MM.1S (cell line): ENCODE data around the gene ENPP5.
"Not testable (repeated sequence)": the region's sequence is repeated elsewhere in the genome, so short reads cannot be mapped to it uniquely, and the experiment has no call there.

Source experiments
- DNase-seq: peaks from one replicate; pipeline ENCODE4 v3.0.0-alpha.2; 2015
- H2AFZ ChIP-seq: fragments of 300-600 bp; sonication (generic); 2 replicates; pipeline ENCODE4 v1.6.0; 2016; ENCODE audit warnings: antibody characterized with exemption, low read length
- H3F3A ChIP-seq: fragments of 300-600 bp; sonication (generic); 2 replicates; pipeline ENCODE4 v1.6.1; 2016; ENCODE audit warnings: mild to moderate bottlenecking, antibody characterized with exemption, low read length, moderate library complexity, mixed read lengths; ENCODE audit not compliant: insufficient read depth
- H3K27ac ChIP-seq: fragments of 300-600 bp; sonication (generic); 2 replicates; pipeline ENCODE4 v1.5.1; 2016; ENCODE audit warnings: mild to moderate bottlenecking, low read length
- H3K27me3 ChIP-seq: fragments of 300-600 bp; sonication (generic); replicated peaks from 2 replicates; pipeline ENCODE4 v1.6.0; 2016; ENCODE audit warnings: low read length; ENCODE audit not compliant: insufficient read depth
- H3K36me3 ChIP-seq: fragments of 300-600 bp; sonication (generic); replicated peaks from 2 replicates; pipeline ENCODE4 v1.6.1; 2016; ENCODE audit warnings: mild to moderate bottlenecking, low read length, mixed read lengths; ENCODE audit not compliant: insufficient read depth
- H3K4me1 ChIP-seq: fragments of 300-600 bp; sonication (generic); 2 replicates; pipeline ENCODE4 v1.6.1; 2016; ENCODE audit warnings: low read length, mixed read lengths
- H3K4me2 ChIP-seq: fragments of 300-600 bp; sonication (generic); 2 replicates; pipeline ENCODE4 v1.6.0; 2016; ENCODE audit warnings: low read depth, low read length
- H3K4me3 ChIP-seq: fragments of 300-600 bp; sonication (generic); 2 replicates; pipeline ENCODE4 v1.5.1; 2016; ENCODE audit warnings: low read length, mixed read lengths
- H3K79me2 ChIP-seq: fragments of 300-600 bp; sonication (generic); 2 replicates; pipeline ENCODE4 v1.6.1; 2016; ENCODE audit warnings: mixed run types, low read length, mixed read lengths
- H3K9ac ChIP-seq: fragments of 300-600 bp; sonication (generic); 2 replicates; pipeline ENCODE4 v1.6.1; 2016; ENCODE audit warnings: low read length, mixed read lengths
- H3K9me2 ChIP-seq: fragments of 300-600 bp; sonication (generic); replicated peaks from 2 replicates; pipeline ENCODE4 v1.6.1; 2016; ENCODE audit warnings: mild to moderate bottlenecking, low read length, mixed read lengths; ENCODE audit not compliant: insufficient read depth
- H3K9me3 ChIP-seq: fragments of 300-600 bp; sonication (generic); replicated peaks from 2 replicates; pipeline ENCODE4 v1.6.1; 2016; ENCODE audit warnings: mild to moderate bottlenecking, low read length, mixed read lengths; ENCODE audit not compliant: insufficient read depth
- H4K20me1 ChIP-seq: fragments of 300-600 bp; sonication (generic); 2 replicates; pipeline ENCODE4 v1.6.1; 2016; ENCODE audit warnings: mild to moderate bottlenecking, low read length, moderate library complexity, mixed read lengths; ENCODE audit not compliant: insufficient read depth
- EZH2 ChIP-seq: fragments of 300-600 bp; sonication (generic); optimal IDR thresholded peaks from 2 replicates; pipeline ENCODE3; 2017; ENCODE audit warnings: low read depth, mild to moderate bottlenecking, antibody characterized with exemption, low read length, mixed read lengths
- EZH2phosphoT487 ChIP-seq: fragments of 300-600 bp; sonication (generic); IDR thresholded peaks from 2 replicates; pipeline ENCODE4 v1.6.1; 2018; ENCODE audit warnings: antibody characterized with exemption, low read length
- TF ChIP-seq, protein P1 (sequence below): fragments of 300-600 bp; sonication (generic); IDR thresholded peaks from 2 replicates; pipeline ENCODE4 v1.5.1; 2016; ENCODE audit warnings: antibody characterized with exemption, low read length, mixed read lengths

The ENPP5 gene

DNA sequence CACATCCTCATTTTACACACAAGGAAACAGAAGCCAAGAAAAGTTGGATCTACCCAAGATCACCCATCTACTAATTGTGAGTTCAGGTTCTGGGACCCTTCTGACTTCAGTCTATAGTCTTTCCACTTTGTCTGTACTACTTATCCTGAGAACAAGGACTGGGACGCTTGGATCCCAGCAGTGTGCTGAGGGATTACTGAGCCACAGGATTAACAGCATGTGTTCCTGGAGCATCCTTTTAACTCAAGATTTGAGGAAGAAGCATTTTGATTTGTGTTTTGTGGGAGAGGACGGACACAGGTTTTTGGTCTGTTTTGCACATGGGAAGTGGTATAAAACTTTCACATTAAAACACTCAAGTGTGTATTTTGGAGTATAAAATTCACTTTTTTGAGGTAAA lies 36.6 kb downstream of the ENPP5 start:
- TF ChIP-seq EZH2 = no peak
- TF ChIP-seq EZH2phosphoT487 = no peak
- TF ChIP-seq, protein P1, sequence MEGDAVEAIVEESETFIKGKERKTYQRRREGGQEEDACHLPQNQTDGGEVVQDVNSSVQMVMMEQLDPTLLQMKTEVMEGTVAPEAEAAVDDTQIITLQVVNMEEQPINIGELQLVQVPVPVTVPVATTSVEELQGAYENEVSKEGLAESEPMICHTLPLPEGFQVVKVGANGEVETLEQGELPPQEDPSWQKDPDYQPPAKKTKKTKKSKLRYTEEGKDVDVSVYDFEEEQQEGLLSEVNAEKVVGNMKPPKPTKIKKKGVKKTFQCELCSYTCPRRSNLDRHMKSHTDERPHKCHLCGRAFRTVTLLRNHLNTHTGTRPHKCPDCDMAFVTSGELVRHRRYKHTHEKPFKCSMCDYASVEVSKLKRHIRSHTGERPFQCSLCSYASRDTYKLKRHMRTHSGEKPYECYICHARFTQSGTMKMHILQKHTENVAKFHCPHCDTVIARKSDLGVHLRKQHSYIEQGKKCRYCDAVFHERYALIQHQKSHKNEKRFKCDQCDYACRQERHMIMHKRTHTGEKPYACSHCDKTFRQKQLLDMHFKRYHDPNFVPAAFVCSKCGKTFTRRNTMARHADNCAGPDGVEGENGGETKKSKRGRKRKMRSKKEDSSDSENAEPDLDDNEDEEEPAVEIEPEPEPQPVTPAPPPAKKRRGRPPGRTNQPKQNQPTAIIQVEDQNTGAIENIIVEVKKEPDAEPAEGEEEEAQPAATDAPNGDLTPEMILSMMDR = no peak
- Histone ChIP-seq H3K36me3 (no peaks in the 10 kb centered on the region), H3K4me1 (no peaks in the 10 kb centered on the region), H2AFZ (no peak overlapping the region), H3K9ac (no peak overlapping the region), H3K79me2 (peaks cover 14% of the 10 kb centered on the region), H3K27me3 (no peaks in the 10 kb centered on the region), H3K27ac (no peak overlapping the region), H4K20me1 (no peaks in the 10 kb centered on the region), H3F3A (no peaks in the 10 kb centered on the region), H3K9me2 (no peaks in the 10 kb centered on the region), H3K4me3 (no peak overlapping the region), H3K9me3 (no peaks in the 10 kb centered on the region), H3K4me2 (no peak overlapping the region)
- DNase-seq = no peak

DNA sequence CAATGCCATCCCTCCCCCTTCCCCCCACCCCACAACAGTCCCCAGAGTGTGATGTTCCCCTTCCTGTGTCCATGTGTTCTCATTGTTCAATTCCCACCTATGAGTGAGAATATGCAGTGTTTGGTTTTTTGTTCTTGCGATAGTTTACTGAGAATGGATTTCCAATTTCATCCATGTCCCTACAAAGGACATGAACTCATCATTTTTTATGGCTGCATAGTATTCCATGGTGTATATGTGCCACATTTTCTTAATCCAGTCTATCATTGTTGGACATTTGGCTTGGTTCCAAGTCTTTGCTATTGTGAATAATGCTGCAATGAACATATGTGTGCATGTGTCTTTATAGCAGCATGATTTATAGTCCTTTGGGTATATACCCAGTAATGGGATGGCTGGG lies 39.5 kb downstream of the ENPP5 start:
- H3K79me2 ChIP-seq, H3K9me2 ChIP-seq, H2AFZ ChIP-seq, H3K36me3 ChIP-seq, H3K4me2 ChIP-seq, H3K9me3 ChIP-seq, H3K27ac ChIP-seq, H3F3A ChIP-seq, DNase-seq, H3K9ac ChIP-seq, H3K27me3 ChIP-seq, H3K4me3 ChIP-seq, H4K20me1 ChIP-seq, H3K4me1 ChIP-seq: not testable (repeated sequence)

DNA sequence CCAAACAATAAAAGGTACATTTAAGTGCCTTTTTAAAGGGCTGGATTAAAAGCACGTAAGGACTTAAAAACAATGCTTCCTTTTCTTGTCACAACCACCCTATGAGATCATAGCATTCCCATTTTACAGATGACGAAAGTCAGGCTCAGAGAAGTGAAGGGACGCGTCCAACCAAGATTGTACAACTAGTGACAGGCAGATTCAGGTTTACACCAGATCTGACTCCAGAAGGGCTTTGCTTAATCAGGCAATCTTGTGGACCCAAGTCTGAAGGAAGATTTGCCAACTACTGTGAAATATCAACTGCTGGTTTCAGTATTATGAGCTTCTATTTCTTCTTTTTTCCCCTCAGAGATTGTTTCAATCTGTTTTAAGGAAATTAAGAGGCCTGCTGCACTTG lies 40.1 kb downstream of the ENPP5 start:
- TF ChIP-seq EZH2phosphoT487 = no peak
- TF ChIP-seq, protein P1 = no peak
- TF ChIP-seq EZH2 = no peak
- no peaks in the 10 kb centered on the region for H3K9me2 ChIP-seq
- no peaks in the 10 kb centered on the region for H3K36me3 ChIP-seq
- H4K20me1 ChIP-seq = no peaks in the 10 kb centered on the region
- H3K4me1 ChIP-seq = peaks cover 7% of the 10 kb centered on the region; the same call in 1 of the 2 replicates
- H3K4me3 ChIP-seq = peak overlapping the region; percentile 71
- no peaks in the 10 kb centered on the region for H3K9me3 ChIP-seq
- no peaks in the 10 kb centered on the region for H3K27me3 ChIP-seq
- no peaks in the 10 kb centered on the region for H3F3A ChIP-seq
- no peak overlapping the region for H3K27ac ChIP-seq
- peak overlapping the region; percentile 77; the same call in 1 of the 2 replicates for H3K9ac ChIP-seq
- H2AFZ ChIP-seq = peak overlapping the region; percentile 100
- DNase-seq = no peak
- H3K4me2 ChIP-seq = peak overlapping the region; percentile 54
- H3K79me2 ChIP-seq = peaks cover 6% of the 10 kb centered on the region; the same call in 1 of the 2 replicates

DNA sequence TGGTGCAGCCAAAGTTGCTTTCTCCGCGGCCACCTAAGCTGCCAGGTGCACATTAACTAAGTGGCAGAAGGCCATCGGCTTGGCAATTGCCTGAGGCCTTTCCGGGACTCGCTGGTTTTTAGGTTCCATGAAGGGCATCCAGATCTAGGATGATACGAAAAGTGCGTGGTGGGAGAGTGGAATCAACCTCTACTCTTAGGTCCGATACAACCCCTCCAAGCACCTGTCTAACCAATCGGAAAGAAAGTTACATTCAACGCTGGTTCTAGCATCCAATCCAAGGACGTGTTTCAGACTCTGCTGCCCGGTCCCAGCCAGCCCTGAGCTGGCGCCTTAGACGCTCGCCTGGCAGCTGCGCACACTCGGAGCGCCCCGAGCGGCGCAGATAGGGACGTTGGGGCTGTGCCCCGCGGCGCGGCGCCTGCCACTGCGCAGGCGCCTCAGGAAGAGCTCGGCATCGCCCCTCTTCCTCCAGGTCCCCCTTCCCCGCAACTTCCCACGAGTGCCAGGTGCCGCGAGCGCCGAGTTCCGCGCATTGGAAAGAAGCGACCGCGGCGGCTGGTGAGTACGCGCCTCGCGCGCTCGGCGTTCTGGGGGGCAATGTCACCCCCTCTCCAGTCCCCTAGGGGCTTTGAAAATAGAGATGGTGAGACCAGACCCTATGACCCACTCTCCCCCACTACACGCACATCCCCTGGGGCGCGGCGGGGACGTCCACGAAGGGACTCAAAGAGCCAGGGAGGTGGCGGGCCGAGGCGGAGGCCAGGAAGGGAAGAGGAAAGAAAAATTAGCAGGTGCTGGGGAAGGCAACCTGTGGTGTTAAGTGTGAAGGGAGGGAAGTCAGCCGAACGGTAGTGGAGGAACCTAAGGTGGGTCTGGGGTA lies 40.9 kb downstream of the ENPP5 start, which contains the start of gene ENPP4:
Gene ENPP4, plus strand, starts transcription at position 361 of the 883 bp plus-strand sequence. CDS start 9,595 bp downstream, outside the sequence.
- Histone ChIP-seq H3K9me2 (no peaks in the 10 kb centered on the region), H3K4me2 (peak within 1 kb of the TSS; percentile 54), H4K20me1 (no peaks in the 10 kb centered on the region), H3K9me3 (no peaks in the 10 kb centered on the region), H3K4me1 (peaks cover 7% of the 10 kb centered on the region; the same call in 1 of the 2 replicates), H3K79me2 (peaks cover 3% of the 10 kb centered on the region; the same call in 1 of the 2 replicates), H3K9ac (peak within 1 kb of the TSS; percentile 77), H3K4me3 (peak within 1 kb of the TSS; percentile 71), H3K27me3 (no peaks in the 10 kb centered on the region), H3F3A (no peaks in the 10 kb centered on the region), H2AFZ (peak within 1 kb of the TSS; percentile 100), H3K36me3 (no peaks in the 10 kb centered on the region), H3K27ac (no peak within 1 kb of the TSS)
- TF ChIP-seq EZH2 = no peak
- TF ChIP-seq EZH2phosphoT487 = no peak
- TF ChIP-seq, protein P1 = 0 out of 2 replicates have a peak, but pooled peaks have one; percentile 8
- DNase-seq = peak; percentile 93
